CD4-positive, CD25-positive, alpha-beta regulatory T cell (primary cell): ENCODE data around the gene USP17L30. TPM values are rescaled to one million over a fixed set of nuclear protein-coding genes. Genes with fewer than 3 reads are reported as not detected.
A peak's percentile ranks its signal among the peaks of the same experiment; 100 is the strongest.
"Not testable (repeated sequence)": the region's sequence is repeated elsewhere in the genome, so short reads cannot be mapped to it uniquely, and the experiment has no call there.

Source experiments
- ATAC-seq, 2 donors: fragments of 150-1000 bp; cut with Tn5 transposase; one replicate each; pipeline ENCODE4 v1.10.0; 2021; ENCODE audit warnings: low read depth in 2 of 2, moderate number of reproducible peaks in 2 of 2, moderate library complexity in 1 of 2
- DNase-seq, 3 donors: peaks; one replicate each; pipeline versions ENCODE4 v3.0.0 to v3.0.0-alpha.2; 2012 to 2022; ENCODE audit warnings: mixed read lengths in 1 of 3
- H3K27ac ChIP-seq: one replicate; pipeline ENCODE4 v1.7.0; 2013; ENCODE audit warnings: mild to moderate bottlenecking, low read length; ENCODE audit not compliant: insufficient read depth, poor library complexity, severe bottlenecking
- H3K27me3 ChIP-seq: one replicate; pipeline ENCODE4 v1.7.0; 2013; ENCODE audit warnings: low read length; ENCODE audit not compliant: control insufficient read depth, insufficient read depth
- H3K36me3 ChIP-seq: one replicate; pipeline ENCODE4 v1.7.0; 2013; ENCODE audit warnings: mild to moderate bottlenecking, low read length, moderate library complexity; ENCODE audit not compliant: control insufficient read depth, insufficient read depth
- H3K4me1 ChIP-seq: 2 replicates; pipeline ENCODE4 v1.7.0; 2013; ENCODE audit warnings: mild to moderate bottlenecking, low read length; ENCODE audit not compliant: insufficient read depth, control insufficient read depth, poor library complexity, severe bottlenecking
- H3K4me3 ChIP-seq: one replicate; pipeline ENCODE4 v1.7.0; 2013; ENCODE audit warnings: low read depth, mild to moderate bottlenecking, low read length, moderate library complexity
- H3K9me3 ChIP-seq, 2 experiments: 1 replicate in 1 of 2; 2 replicates in 1 of 2; pipeline ENCODE4 v1.7.0; 2013; ENCODE audit warnings: low read length in 2 of 2, mild to moderate bottlenecking in 1 of 2, moderate library complexity in 1 of 2; ENCODE audit not compliant: control insufficient read depth in 2 of 2
- H3K27ac Mint-ChIP-seq, 3 donors: one replicate each; pipeline ENCODE4 v1.8.0; 2020 to 2022; ENCODE audit warnings: mild to moderate bottlenecking in 3 of 3, mixed read lengths in 3 of 3, moderate library complexity in 2 of 3
- H3K27me3 Mint-ChIP-seq: one replicate; pipeline ENCODE4 v1.8.0; 2022; ENCODE audit warnings: mild to moderate bottlenecking, mixed read lengths
- H3K36me3 Mint-ChIP-seq: one replicate; pipeline ENCODE4 v1.8.0; 2020; ENCODE audit warnings: mixed read lengths
- H3K4me1 Mint-ChIP-seq, 4 donors: one replicate each; pipeline ENCODE4 v1.8.0; 2020 to 2022; ENCODE audit warnings: mixed read lengths in 4 of 4, mild to moderate bottlenecking in 1 of 4
- H3K4me3 Mint-ChIP-seq, 4 donors: one replicate each; pipeline ENCODE4 v1.8.0; 2020 to 2022; ENCODE audit warnings: mild to moderate bottlenecking in 4 of 4, mixed read lengths in 4 of 4, moderate library complexity in 3 of 4
- H3K9me3 Mint-ChIP-seq, 7 donors: one replicate each; pipeline ENCODE4 v1.8.0; 2020 to 2022; ENCODE audit warnings: mixed read lengths in 7 of 7, mild to moderate bottlenecking in 3 of 7, moderate library complexity in 2 of 7
- polyA plus RNA-seq, 4 donors: library from polyadenylated mRNA; unstranded; fragments of 300-500 nt; fragmentation: Illumina TruSeq; gene quantifications; one replicate each; pipeline ENCODE4 v1.2.3, GENCODE V29; 2021
- total RNA-seq: library from RNA; stranded (reverse); gene quantifications from one replicate; pipeline ENCODE4 v1.2.3, GENCODE V29; 2022

Gene USP17L30
- total and polyA plus RNA-seq, 5 donors from 2014 or later = not detected

DNA sequence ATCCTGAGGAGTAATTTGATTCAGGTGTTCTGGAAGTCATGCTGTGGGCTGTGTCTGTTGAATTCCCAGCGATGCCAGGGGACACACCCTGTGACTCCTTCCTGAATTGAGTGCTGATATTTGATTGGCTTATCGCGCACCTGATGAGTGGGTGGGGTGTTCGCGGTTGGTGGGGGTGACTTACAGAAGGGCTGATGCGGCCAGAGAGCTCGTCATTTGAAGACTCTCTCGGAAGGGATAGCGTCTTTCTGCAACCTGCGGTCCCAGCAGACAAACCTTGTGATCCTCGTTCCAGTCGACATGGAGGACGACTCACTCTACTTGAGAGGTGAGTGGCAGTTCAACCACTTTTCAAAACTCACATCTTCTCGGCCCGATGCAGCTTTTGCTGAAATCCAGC is 14.3 kb upstream of the USP17L30 start, which contains the start of gene USP17L28:
Gene USP17L28 (plus strand): TSS at position 301 of the 400 bp plus-strand sequence. CDS start 0 bp downstream, at position 301.
- H3K4me3 Mint-ChIP-seq, H3K4me3 ChIP-seq, DNase-seq, ATAC-seq, H3K4me1 Mint-ChIP-seq, H3K27ac ChIP-seq, H3K9me3 ChIP-seq, H3K27me3 ChIP-seq, H3K27me3 Mint-ChIP-seq, H3K27ac Mint-ChIP-seq, H3K36me3 Mint-ChIP-seq, H3K4me1 ChIP-seq, H3K9me3 Mint-ChIP-seq, H3K36me3 ChIP-seq: not testable (repeated sequence)

DNA sequence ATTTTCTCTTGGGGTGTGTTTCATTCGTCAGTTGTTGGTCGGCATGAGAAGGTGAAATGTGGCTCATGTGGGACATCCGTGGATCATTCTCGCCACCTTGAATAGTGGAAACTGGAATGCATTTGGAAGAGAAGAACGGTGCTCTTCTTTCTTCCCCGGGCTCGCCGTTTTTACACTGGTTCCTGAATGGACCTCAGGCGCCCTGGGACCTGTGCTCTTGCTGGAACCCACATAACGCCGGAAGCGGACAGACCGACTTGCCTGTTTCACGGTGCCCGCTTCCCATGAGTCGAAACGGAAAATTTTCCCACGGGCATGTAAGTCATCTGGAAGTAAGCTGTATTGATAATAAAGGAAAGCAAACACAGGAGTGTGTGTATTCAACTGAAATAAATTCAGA is 12.1 kb upstream of the USP17L30 start:
- H3K4me1 ChIP-seq, H3K27ac Mint-ChIP-seq, H3K27me3 Mint-ChIP-seq, H3K9me3 Mint-ChIP-seq, H3K27ac ChIP-seq, DNase-seq, ATAC-seq, H3K9me3 ChIP-seq, H3K36me3 Mint-ChIP-seq, H3K4me1 Mint-ChIP-seq, H3K27me3 ChIP-seq, H3K36me3 ChIP-seq, H3K4me3 ChIP-seq, H3K4me3 Mint-ChIP-seq: not testable (repeated sequence)

DNA sequence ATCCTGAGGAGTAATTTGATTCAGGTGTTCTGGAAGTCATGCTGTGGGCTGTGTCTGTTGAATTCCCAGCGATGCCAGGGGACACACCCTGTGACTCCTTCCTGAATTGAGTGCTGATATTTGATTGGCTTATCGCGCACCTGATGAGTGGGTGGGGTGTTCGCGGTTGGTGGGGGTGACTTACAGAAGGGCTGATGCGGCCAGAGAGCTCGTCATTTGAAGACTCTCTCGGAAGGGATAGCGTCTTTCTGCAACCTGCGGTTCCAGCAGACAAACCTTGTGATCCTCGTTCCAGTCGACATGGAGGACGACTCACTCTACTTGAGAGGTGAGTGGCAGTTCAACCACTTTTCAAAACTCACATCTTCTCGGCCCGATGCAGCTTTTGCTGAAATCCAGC is 9.6 kb upstream of the USP17L30 start, which contains the start of gene USP17L29:
Gene USP17L29 (plus strand): TSS at position 301 of the 400 bp plus-strand sequence. CDS start 0 bp downstream, at position 301.
- not testable (repeated sequence) for DNase-seq, H3K36me3 Mint-ChIP-seq, ATAC-seq, H3K4me3 Mint-ChIP-seq, H3K27me3 ChIP-seq, H3K9me3 Mint-ChIP-seq, H3K27ac Mint-ChIP-seq, H3K4me3 ChIP-seq, H3K27me3 Mint-ChIP-seq, H3K27ac ChIP-seq, H3K4me1 Mint-ChIP-seq, H3K9me3 ChIP-seq, H3K36me3 ChIP-seq, H3K4me1 ChIP-seq

DNA sequence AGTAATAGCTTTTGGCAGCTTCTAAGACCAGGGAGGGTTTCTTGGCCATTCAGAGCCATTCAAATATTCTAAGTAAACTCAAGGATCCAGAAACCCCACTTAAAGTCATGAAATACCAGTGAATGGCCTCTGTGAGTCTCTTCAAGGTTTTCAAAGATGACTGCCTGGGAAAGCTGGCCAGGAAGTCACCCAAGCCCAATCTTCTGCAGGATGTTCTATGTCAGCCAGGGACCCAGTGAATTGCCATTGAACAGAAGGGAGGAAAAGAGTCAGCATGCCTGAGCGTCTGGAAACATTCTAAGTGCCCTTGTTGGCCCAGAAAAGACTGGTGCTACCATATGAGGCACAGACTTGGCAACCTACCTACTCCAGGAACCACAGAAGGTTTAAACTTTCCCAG is 17.0 kb downstream of the USP17L30 start:
- not testable (repeated sequence) for H3K36me3 Mint-ChIP-seq, H3K9me3 ChIP-seq, H3K4me1 Mint-ChIP-seq, H3K27ac Mint-ChIP-seq, H3K4me3 Mint-ChIP-seq, H3K4me1 ChIP-seq, H3K4me3 ChIP-seq, H3K27ac ChIP-seq, H3K36me3 ChIP-seq, H3K9me3 Mint-ChIP-seq, H3K27me3 Mint-ChIP-seq, H3K27me3 ChIP-seq, ATAC-seq, DNase-seq

DNA sequence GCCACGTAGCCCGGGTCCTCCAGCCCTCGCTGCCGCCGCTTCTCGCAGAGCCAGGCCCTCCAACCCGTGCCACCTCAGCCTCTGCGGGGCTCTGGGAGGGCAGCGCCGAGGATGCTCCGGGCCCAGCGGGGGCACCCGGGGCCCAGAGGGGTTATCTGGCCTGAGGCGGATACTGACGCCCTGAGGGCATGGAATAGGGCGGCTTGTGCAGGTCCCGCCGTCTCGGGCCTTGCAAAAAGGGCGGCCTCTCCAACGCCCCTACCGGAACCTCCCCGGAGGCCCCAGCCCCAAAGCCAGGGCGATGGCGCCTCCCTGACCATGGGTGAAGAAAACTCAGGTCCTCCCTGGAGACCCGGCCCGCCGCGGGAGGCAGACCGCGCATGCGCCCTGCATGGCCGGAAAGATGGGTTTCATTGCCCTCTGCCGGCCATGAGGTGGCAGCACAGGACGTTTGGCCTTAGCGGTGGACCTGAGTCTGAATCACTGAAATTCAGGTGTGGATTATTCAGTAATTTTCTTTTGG is 18.1 kb downstream of the USP17L30 start:
- peak; percentile 7 to 50 (median 41) for DNase-seq
- not testable (repeated sequence) for H3K4me1 Mint-ChIP-seq, H3K4me3 ChIP-seq, H3K27ac ChIP-seq, H3K9me3 Mint-ChIP-seq, H3K36me3 Mint-ChIP-seq, H3K4me1 ChIP-seq, H3K27me3 ChIP-seq, H3K27ac Mint-ChIP-seq, ATAC-seq, H3K36me3 ChIP-seq, H3K27me3 Mint-ChIP-seq, H3K9me3 ChIP-seq
- peak overlapping the region in 3 of 4 donors; percentile 15 to 54 (median 22) for H3K4me3 Mint-ChIP-seq

DNA sequence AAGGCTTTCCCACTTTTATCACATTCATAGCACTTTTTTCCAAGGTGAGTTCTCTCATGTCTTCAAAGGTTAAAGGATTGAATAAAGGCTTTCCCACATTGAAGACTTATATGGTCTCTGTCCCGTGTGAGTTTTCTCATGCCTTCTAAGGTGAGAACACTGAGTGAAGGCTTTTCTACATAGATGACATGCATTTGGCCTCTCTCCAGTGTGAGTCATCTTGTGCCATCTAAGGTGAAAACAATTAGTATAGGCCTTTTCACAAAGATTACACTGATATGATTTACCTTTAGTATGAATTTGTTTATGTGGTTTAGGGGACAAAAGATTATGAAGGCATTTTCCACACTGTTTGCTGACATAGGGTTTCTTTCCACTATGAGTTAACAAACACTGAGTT is 21.2 kb downstream of the USP17L30 start:
- H3K36me3 ChIP-seq = no peaks in the 10 kb centered on the region
- ATAC-seq (no peak), DNase-seq (no peak)
- H3K27ac ChIP-seq = no peak overlapping the region
- H3K27me3 ChIP-seq = no peaks in the 10 kb centered on the region
- Mint-ChIP-seq H3K4me1 (no peaks in the 10 kb centered on the region), H3K4me3 (no peak overlapping the region), H3K27ac (no peak overlapping the region), H3K36me3 (no peaks in the 10 kb centered on the region), H3K27me3 (no peaks in the 10 kb centered on the region), H3K9me3 (no peaks in the 10 kb centered on the region)
- H3K9me3 ChIP-seq = no peaks in the 10 kb centered on the region
- H3K4me1 ChIP-seq = no peaks in the 10 kb centered on the region
- no peak overlapping the region for H3K4me3 ChIP-seq

DNA sequence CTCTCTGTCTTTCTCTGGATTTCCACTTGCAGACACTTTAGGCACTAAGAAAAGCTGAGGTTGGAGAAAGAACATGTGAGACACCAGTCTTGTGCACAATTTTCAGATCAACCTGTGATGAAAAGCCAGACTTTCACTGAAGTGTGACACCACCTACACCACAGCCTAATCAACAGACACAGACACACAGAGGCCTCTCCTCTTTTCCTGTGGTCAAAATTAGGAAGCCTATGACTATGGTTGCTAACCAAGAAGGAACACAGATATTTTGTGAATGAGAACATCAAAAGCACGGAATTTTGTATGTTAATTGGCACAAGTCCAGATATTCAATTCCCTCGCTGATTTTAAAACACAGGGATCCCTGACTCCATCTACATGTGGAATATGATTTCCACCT is 26.1 kb downstream of the USP17L30 start:
- not testable (repeated sequence) for H3K27ac ChIP-seq, H3K27me3 Mint-ChIP-seq, H3K36me3 Mint-ChIP-seq, DNase-seq, H3K9me3 Mint-ChIP-seq, H3K4me1 Mint-ChIP-seq, ATAC-seq, H3K27ac Mint-ChIP-seq, H3K9me3 ChIP-seq, H3K36me3 ChIP-seq, H3K4me1 ChIP-seq, H3K4me3 ChIP-seq, H3K27me3 ChIP-seq, H3K4me3 Mint-ChIP-seq

DNA sequence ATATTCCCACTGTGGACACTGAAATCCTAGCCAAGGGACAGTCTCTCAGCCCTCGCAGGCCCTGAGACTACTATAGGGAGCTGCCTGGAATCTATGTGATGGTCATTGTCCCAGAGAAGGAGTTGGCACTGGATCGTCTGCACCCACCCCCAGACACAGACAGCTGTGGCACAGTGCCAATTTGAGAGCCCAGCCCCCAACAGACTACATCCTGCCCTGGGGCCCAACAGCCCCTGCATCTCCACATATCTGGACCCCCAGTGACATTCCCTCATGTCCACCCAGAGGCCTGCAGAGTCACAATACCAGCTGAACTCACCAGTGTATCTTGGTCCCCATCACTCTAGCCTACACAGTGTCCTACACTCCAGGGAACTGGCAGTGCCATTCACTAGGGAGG is 42.8 kb downstream of the USP17L30 start:
- ATAC-seq, H3K36me3 ChIP-seq, H3K27me3 ChIP-seq, H3K4me1 ChIP-seq, H3K36me3 Mint-ChIP-seq, H3K9me3 ChIP-seq, H3K27ac ChIP-seq, H3K4me3 Mint-ChIP-seq, H3K4me3 ChIP-seq, DNase-seq, H3K27ac Mint-ChIP-seq, H3K9me3 Mint-ChIP-seq, H3K27me3 Mint-ChIP-seq, H3K4me1 Mint-ChIP-seq: not testable (repeated sequence)
